GDM1 (cell line): Measurements from ENCODE around the gene RALGPS2.

Source experiments
- DNase-seq: peaks from one replicate; lab custom pipeline; 2025; lab: John Stamatoyannopoulos, UW

The RALGPS2 gene

DNA sequence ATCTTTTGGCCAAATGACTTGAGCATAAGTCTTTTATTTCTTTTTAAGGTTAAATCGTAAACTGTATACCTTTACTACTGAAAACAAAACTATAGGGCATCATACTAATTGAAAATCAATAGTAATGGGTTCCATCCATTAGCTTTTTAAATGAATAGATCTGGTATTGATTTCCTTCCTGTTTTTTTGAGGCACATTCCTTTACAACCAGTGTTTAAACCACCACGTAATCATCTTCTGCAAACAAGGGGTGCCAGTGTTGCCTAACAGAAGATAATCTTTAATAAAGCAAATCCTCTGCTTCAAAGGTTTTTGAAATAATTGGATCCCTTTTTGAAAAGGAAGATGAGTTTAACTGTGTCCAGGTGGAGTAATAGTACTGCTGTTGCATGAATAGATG lies 194.5 kb downstream of the RALGPS2 start:
- no peak for DNase-seq

- DNase-seq: no peak
Measured at GRCh38 chr1:178921499-178921898, 196.5 kb downstream of the RALGPS2 start.

- DNase-seq: no peak
Measured at GRCh38 chr1:178923512-178923911, 198.5 kb downstream of the RALGPS2 start.

DNA sequence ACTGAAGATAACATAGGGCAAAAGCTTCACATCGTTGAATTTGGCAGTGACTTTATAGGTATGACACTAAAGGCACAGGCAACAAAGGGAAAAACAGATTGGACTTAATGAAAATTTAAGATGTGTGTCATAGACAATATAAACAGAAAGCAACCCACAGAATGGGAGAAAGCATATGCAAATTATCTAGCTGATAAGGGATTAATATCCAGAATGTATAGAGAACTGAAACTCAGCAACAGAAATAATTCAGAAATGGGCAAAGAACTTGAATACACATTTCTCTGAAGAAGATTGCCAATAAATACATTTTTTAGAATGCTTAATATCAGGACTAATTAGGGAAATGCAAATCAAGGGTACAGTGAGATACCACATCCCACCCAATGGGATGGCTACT lies 201.0 kb downstream of the RALGPS2 start:
- no peak for DNase-seq

GRCh38 chr1:178927003-178927402 lies 202.0 kb downstream of the RALGPS2 start:
- DNase-seq: no peak

GRCh38 chr1:178928041-178928440 lies 203.0 kb downstream of the RALGPS2 start:
- DNase-seq: no peak

GRCh38 chr1:178928976-178929375 lies 203.9 kb downstream of the RALGPS2 start:
- no peak for DNase-seq

GRCh38 chr1:178931858-178932551 lies 207.0 kb downstream of the RALGPS2 start:
- no peak for DNase-seq

DNA sequence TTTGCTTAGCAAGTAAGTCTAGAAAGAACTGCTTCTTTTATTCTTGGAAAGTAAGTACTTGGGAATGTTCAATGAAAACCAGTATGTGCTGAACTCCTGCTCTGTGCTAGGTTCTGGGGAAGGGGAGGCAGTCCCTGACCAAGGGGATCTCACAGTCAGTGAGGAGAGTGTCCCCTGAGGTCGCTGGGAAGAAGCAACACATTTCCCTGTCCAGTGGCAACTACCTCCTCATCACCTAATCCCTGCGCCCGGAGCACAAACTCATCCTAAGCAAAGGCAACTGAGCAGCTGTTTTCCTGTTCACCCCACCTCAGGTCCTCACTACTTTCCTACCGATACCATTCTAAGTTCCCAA lies 207.5 kb downstream of the RALGPS2 start:
- DNase-seq: no peak

GRCh38 chr1:178933105-178933561 lies 208.1 kb downstream of the RALGPS2 start:
- no peak for DNase-seq

- DNase-seq: no peak
Measured at GRCh38 chr1:178933709-178934490, 208.9 kb downstream of the RALGPS2 start.

DNA sequence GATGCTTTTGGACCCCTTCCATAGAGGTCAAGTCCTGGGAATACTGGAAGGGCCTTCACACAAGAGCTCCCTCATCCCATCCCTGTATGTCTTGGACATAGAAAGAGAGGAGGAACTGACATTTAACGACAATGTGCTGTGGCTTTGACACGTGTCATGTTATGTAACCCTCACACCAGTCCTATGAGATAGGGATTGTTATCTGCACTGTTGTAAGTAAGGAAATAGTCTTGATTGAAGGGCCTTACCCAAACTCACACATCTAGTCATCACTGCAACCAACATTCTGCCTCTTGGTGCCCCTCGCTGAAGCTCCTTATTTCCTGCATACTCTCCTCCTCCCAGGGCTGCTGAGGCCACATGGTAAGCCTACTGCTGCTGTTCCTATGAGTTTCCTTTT lies 209.5 kb downstream of the RALGPS2 start:
- no peak for DNase-seq

- DNase-seq: no peak
Measured at GRCh38 chr1:178935610-178936009, 210.6 kb downstream of the RALGPS2 start.

DNA sequence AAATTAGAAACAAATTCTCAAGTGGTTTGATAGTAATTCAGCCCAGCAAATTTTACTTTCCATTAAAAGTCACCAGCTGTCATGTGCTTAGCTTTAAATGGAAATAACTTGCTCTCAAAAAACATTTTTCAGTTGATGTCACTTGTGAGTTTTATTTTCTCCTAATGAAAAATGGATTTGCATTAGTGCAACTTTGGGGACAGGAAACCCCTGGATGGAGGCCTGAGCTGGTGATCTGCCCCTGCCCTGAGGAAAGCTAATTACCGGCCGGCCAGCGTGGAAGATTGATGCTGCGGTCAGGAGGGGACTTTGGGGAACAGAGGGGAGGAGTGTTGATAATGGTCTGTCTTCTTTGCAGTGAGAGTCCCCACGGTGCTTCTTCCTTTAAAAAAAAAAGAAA lies 212.7 kb downstream of the RALGPS2 start:
- DNase-seq: no peak

GRCh38 chr1:178938101-178938958 lies 213.3 kb downstream of the RALGPS2 start:
- DNase-seq: no peak

DNA sequence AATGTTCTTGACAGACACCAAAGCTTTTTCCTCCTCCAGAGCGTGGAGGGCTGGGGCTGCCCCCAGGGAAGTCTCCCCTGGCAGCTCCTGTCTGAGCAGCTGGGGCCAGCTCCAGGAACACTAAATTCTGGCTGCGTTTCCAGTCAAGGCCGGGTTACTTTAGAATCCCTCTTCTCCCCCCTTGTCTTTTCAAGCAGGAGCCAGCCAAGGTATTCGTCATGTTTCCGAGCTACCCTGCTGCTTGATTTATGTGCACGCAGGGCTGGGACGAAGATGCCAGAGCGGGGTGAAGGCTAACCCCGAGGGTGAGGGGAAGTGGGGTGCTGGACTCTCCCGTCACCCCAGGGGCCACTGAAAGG lies 213.9 kb downstream of the RALGPS2 start:
- DNase-seq: no peak

DNA sequence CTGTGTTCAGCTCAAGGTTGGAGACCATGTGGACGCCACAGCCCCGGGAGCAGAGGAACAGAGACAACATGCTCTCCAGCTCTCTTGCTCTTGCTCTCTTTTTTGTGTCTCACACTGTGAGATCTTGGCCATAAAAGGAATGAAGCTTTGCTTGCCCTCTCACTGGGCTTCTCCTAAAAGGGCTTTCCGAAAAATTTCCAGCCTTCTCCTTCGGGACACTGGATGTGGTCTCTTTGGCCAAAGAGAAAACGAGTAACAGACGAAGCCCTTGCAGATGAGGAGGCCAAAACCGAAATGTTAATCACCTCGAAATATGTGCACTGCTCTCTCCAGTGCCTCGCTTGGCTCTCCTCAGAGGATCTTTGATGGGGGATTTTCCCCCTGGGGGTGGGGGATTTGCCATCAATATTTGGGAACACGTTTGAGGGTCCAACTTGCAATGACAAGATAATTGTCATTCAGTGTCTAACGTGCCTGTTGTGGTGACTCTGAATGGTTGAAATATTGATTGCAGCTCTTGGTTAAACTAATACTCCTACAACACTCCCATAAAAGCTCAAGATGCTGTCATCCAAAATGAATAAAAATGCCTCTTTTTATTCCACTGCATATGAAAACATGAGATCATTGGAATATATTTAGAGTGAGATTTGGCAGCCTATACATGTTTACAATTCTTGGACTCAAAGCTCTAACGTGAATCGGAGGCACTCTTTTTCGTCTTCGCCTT lies 214.5 kb downstream of the RALGPS2 start:
- DNase-seq: no peak

DNA sequence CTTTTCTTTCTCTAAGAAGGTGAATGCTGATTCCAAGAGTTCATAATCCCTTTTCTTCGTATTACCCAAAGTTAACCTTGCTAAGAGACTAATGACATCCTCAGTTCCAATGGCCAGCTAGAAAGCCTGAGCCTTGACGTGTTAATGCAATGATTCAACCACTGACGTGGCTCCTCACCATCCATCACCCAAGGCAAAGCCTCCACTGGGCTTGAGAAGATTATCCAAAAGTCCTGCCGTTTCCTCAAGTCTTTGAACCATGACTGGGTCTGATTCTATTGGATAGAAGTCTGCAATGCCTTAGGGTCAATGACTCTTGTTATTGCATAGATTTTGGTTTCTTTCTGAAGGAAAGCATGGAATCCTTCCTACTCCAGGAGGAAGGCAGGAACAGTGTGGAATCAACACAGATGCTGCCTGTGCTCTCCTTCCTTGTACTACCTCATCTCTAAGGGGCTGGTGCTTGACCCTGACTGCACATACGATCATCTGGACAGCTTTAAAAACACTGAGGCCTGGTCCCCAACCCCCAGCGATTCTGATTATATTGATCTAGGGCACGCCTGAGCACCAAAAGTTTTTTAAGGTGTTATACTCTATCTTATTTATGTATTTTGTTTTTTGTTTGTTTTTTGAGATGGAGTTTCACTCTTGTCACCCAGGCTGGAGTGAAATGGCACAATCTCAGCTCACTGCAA lies 215.2 kb downstream of the RALGPS2 start:
- no peak for DNase-seq

- no peak for DNase-seq
Measured at GRCh38 chr1:178941261-178941689, 216.2 kb downstream of the RALGPS2 start.

- no peak for DNase-seq
Measured at GRCh38 chr1:178941849-178942248, 216.8 kb downstream of the RALGPS2 start.
